Lung (tissue), 12 donors: ENCODE measurements around the gene PLEKHA1. TPM values are rescaled to one million over a fixed set of nuclear protein-coding genes. Genes with fewer than 3 reads are reported as not detected.
A peak's percentile ranks its signal among the peaks of the same experiment; 100 is the strongest.

ENCODE experiments used
- ATAC-seq: fragments of 200-7000 bp; cut with Tn5 transposase; one replicate; pipeline ENCODE4 v1.9.1; 2020; ENCODE audit warnings: moderate number of reproducible peaks; ENCODE audit not compliant: insufficient read depth, low FRiP score
- DNase-seq, 3 donors: peaks; one replicate each; pipeline ENCODE4 v3.0.0-alpha.2; 2013 to 2017
- H3K27ac ChIP-seq, 2 donors: one replicate each; pipeline ENCODE4 v1.5.1; 2013; ENCODE audit warnings: mild to moderate bottlenecking in 2 of 2, moderate library complexity in 2 of 2, control low read depth in 1 of 2, inconsistent platforms in 1 of 2, low read depth in 1 of 2, low read length in 1 of 2
- H3K27me3 ChIP-seq, 3 donors: one replicate each; pipeline ENCODE4 v1.5.1; 2013; ENCODE audit warnings: low read length in 2 of 3; ENCODE audit not compliant: control insufficient read depth in 3 of 3, insufficient read depth in 3 of 3
- H3K36me3 ChIP-seq, 4 donors: one replicate each; pipeline ENCODE4 v1.5.1; 2013; ENCODE audit warnings: low read length in 4 of 4, mild to moderate bottlenecking in 1 of 4, moderate library complexity in 1 of 4; ENCODE audit not compliant: control insufficient read depth in 4 of 4, insufficient read depth in 4 of 4
- H3K4me1 ChIP-seq, 5 donors: one replicate each; pipeline ENCODE4 v1.5.1; 2013; ENCODE audit warnings: low read length in 5 of 5, mild to moderate bottlenecking in 2 of 5, moderate library complexity in 1 of 5; ENCODE audit not compliant: control insufficient read depth in 5 of 5, insufficient read depth in 5 of 5
- H3K4me3 ChIP-seq: one replicate; pipeline ENCODE4 v1.5.1; 2013; ENCODE audit warnings: mild to moderate bottlenecking, control low read depth, moderate library complexity
- H3K9ac ChIP-seq, 2 donors: one replicate each; pipeline ENCODE4 v1.5.1; 2013; ENCODE audit warnings: low read length in 2 of 2, control low read depth in 1 of 2; ENCODE audit not compliant: insufficient read depth in 1 of 2
- H3K9me3 ChIP-seq, 4 donors: one replicate each; pipeline ENCODE4 v1.5.1; 2013; ENCODE audit warnings: low read length in 3 of 4, mild to moderate bottlenecking in 1 of 4, moderate library complexity in 1 of 4; ENCODE audit not compliant: control insufficient read depth in 4 of 4, insufficient read depth in 3 of 4
- CTCF ChIP-seq: IDR thresholded peaks from 2 replicates; pipeline ENCODE4 v1.5.1; 2012; ENCODE audit warnings: mild to moderate bottlenecking; ENCODE audit errors: control extremely low read depth, extremely low read depth
- WGBS, 2 donors: extraction: QIAGEN DNeasy Blood & Tissue Kit; methylation state at CpG; one replicate each; pipeline ENCODE4 v1.1.7; 2013; 5-methylcytosine and 5-hydroxymethylcytosine counted together
- polyA plus RNA-seq, 2 donors: library from polyadenylated mRNA; stranded (reverse); fragments of 200-250 nt; gene quantifications; one replicate each; pipeline ENCODE4 v1.2.1, GENCODE V29; 2013
- total RNA-seq, 2 donors: library from RNA; depleted of rRNA in 1 of 2; stranded (reverse); fragments of >200 nt in 1 of 2; gene quantifications; one replicate each; pipeline ENCODE4 v1.2.1, GENCODE V29; 2014 to 2021
- donor health status: control.
- donor health status: control.
- donor health status: Bipolar disorder and iron deficiency.
- donor health status: healthy.
- donor health status: DM: yes; HTN: yes; CAD: no.

PLEKHA1 gene
- total and polyA plus RNA-seq, 4 donors: 18.9 to 73.2 (median 28.2) TPM

DNA sequence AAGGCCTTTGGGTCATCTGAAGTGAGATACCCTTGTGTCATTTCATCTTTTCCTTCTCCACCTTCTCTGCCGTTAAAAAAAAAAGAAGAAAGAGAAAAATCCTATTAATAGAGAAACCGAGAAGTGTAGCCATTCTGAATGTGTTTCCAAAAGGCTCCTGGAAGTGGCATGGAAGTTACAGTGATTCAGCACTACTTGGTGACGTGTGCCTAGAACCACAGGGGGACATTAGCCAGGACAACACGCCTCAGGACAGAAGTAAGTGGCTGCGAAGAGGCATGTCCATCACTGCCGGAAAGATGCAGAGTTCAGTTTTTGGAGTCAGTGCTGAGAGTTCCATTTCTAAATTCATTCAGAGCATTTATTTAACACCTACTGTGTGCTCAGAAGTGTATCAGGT lies 93.2 kb downstream of the PLEKHA1 start:
- Histone ChIP-seq H3K4me3 (no peak overlapping the region), H3K27me3 (peaks cover 0 to 21% (median 6%) of the 10 kb centered on the region in 3 donors), H3K9me3 (no peaks in the 10 kb centered on the region), H3K36me3 (no peaks in the 10 kb centered on the region), H3K4me1 (peaks cover 3 to 18% (median 8%) of the 10 kb centered on the region in 5 donors), H3K9ac (no peak overlapping the region), H3K27ac (no peak overlapping the region)
- no peak for DNase-seq
- no peak for TF ChIP-seq CTCF
- WGBS, 2 donors: 81 to 87% methylated on average over 6 of the region's 6 CpGs
- no peak for ATAC-seq

- H3K4me3 ChIP-seq: no peak overlapping the region
- H3K27ac ChIP-seq: no peak overlapping the region
- no peak for TF ChIP-seq CTCF
- ATAC-seq: no peak
- peaks cover 3 to 18% (median 4%) of the 10 kb centered on the region in 5 donors for H3K4me1 ChIP-seq
- peaks cover 0 to 19% (median 9%) of the 10 kb centered on the region in 3 donors for H3K27me3 ChIP-seq
- 90 to 91% methylated on average over 5 of the region's 5 CpGs for WGBS, 2 donors
- no peak for DNase-seq
- H3K9me3 ChIP-seq: no peaks in the 10 kb centered on the region
- H3K9ac ChIP-seq: no peak overlapping the region
- no peaks in the 10 kb centered on the region for H3K36me3 ChIP-seq
Measured at GRCh38 chr10:122468307-122468925, 93.9 kb downstream of the PLEKHA1 start.

DNA sequence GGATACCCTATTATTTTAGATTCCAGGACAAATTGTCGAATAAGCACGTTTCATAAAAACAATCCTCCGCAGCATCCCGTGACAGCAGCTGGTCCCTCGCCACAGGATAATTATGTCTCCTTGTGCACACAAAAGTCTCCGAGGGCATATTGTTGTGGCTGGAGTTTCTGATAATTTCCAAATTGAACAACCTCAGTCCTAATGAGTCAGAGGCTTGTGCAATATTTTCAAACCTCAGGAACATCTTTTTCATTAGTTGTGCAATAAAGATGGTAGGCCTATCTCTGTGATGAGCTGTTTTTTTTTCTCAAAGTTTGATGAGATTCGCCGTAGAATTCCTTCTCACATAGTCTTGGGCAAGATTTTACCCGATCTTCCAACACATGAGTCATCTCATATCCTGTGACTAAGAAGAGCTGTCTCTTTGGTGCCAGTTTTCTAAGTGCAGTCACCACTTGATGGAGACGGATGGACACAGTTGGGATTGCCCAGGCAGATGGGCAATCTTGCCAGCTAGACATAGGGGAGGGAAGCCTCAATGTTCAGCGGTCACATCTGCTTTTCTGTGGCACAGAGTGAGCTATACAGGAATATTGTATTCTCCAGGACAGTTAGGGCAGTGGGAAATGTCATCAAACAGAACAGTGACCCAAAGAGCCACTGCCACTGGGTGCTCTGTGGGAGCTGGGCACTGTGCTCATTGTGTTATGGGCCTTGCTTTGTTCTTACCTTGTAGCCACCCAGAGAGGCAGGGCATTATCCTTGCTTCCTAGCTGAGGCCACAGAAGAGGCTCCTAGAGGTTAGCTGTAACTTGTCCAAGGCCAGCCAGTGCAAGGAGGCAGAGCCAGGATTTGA lies 94.6 kb downstream of the PLEKHA1 start:
- Histone ChIP-seq H3K4me3 (no peak overlapping the region), H3K9ac (no peak overlapping the region), H3K4me1 (peaks cover 0 to 20% (median 4%) of the 10 kb centered on the region in 5 donors), H3K36me3 (no peaks in the 10 kb centered on the region), H3K27ac (no peak overlapping the region), H3K27me3 (peaks cover 0 to 11% (median 4%) of the 10 kb centered on the region in 3 donors), H3K9me3 (no peaks in the 10 kb centered on the region)
- no peak for DNase-seq
- ATAC-seq: peak; percentile 43
- TF ChIP-seq CTCF: no peak
- WGBS, 2 donors: 45 to 59% methylated on average over 11 of the region's 11 CpGs
